ENCODE measurements around the gene SLFN12.
"Not testable (repeated sequence)": the region's sequence is repeated elsewhere in the genome, so short reads cannot be mapped to it uniquely, and the experiment has no call there.

The SLFN12 gene

GRCh38 chr17:35432176-35433074 lies at the start of gene SLFN12:
Gene SLFN12, minus strand, starts transcription at chr17:35432500. Its CDS starts 9,472 bp downstream, at chr17:35423028.
- DNase-seq (ENCODE audit: low read depth in 2 of 2) = no peak

- DNase-seq (ENCODE audit: low read depth in 2 of 2) = no peak
Measured at GRCh38 chr17:35479271-35479670, 47.0 kb upstream of the SLFN12 start.

- DNase-seq (ENCODE audit: low read depth in 2 of 2) = no peak
Measured at GRCh38 chr17:35477248-35477647, 44.9 kb upstream of the SLFN12 start.

- no peak for DNase-seq (ENCODE audit: low read depth in 2 of 2)
Measured at GRCh38 chr17:35476283-35476820, 44.1 kb upstream of the SLFN12 start.

- DNase-seq (ENCODE audit: low read depth in 2 of 2) = no peak
Measured at GRCh38 chr17:35468475-35468874, 36.2 kb upstream of the SLFN12 start.

GRCh38 chr17:35467824-35468223 lies 35.5 kb upstream of the SLFN12 start:
- no peak for DNase-seq (ENCODE audit: low read depth in 2 of 2)

GRCh38 chr17:35460354-35460851 lies 28.1 kb upstream of the SLFN12 start:
- DNase-seq (ENCODE audit: low read depth in 2 of 2) = peak in 1 of 2 experiments; percentile 24

- DNase-seq (ENCODE audit: low read depth in 2 of 2) = not testable (repeated sequence)
Measured at GRCh38 chr17:35454035-35454434, 21.7 kb upstream of the SLFN12 start.

- no peak for DNase-seq (ENCODE audit: low read depth in 2 of 2)
Measured at GRCh38 chr17:35453171-35453570, 20.9 kb upstream of the SLFN12 start.

GRCh38 chr17:35449371-35449931 lies 17.2 kb upstream of the SLFN12 start:
- DNase-seq (ENCODE audit: low read depth in 2 of 2) = no peak

GRCh38 chr17:35448899-35449227 lies 16.6 kb upstream of the SLFN12 start:
- no peak for DNase-seq (ENCODE audit: low read depth in 2 of 2)

- peak; percentile 79 to 92 for DNase-seq (ENCODE audit: low read depth in 2 of 2)
Measured at GRCh38 chr17:35448214-35448898, 16.1 kb upstream of the SLFN12 start, which contains the start of gene SLFN13. Gene SLFN13, minus strand, starts transcription at chr17:35448766. Its CDS starts 3,086 bp downstream, at chr17:35445680.

- no peak for DNase-seq (ENCODE audit: low read depth in 2 of 2)
Measured at GRCh38 chr17:35447499-35447898, 15.2 kb upstream of the SLFN12 start.

- DNase-seq (ENCODE audit: low read depth in 2 of 2) = no peak
Measured at GRCh38 chr17:35438433-35438832, 6.1 kb upstream of the SLFN12 start.

GRCh38 chr17:35433075-35433894 lies 985 bp upstream of the SLFN12 start:
- DNase-seq (ENCODE audit: low read depth in 2 of 2) = peak; percentile 49 to 62

GRCh38 chr17:35429702-35430101 lies 2.6 kb downstream of the SLFN12 start:
- DNase-seq (ENCODE audit: low read depth in 2 of 2) = no peak

GRCh38 chr17:35428229-35428628 lies 4.1 kb downstream of the SLFN12 start:
- DNase-seq (ENCODE audit: low read depth in 2 of 2) = no peak

GRCh38 chr17:35423761-35424160 lies 8.5 kb downstream of the SLFN12 start:
- no peak for DNase-seq (ENCODE audit: low read depth in 2 of 2)

- DNase-seq (ENCODE audit: low read depth in 2 of 2) = not testable (repeated sequence)
Measured at GRCh38 chr17:35421069-35421468, 11.2 kb downstream of the SLFN12 start.

GRCh38 chr17:35416659-35417058 lies 15.6 kb downstream of the SLFN12 start:
- DNase-seq (ENCODE audit: low read depth in 2 of 2) = no peak

- DNase-seq (ENCODE audit: low read depth in 2 of 2) = not testable (repeated sequence)
Measured at GRCh38 chr17:35414707-35415106, 17.6 kb downstream of the SLFN12 start.

Measured in stimulated activated CD4-positive, alpha-beta T cell treated with anti-CD3 and anti-CD28 coated beads, Interleukin-12 subunit alpha, Interleukin-12 subunit beta, amount 100 ng/mL, for 24 hours (primary cell).